Lower leg skin (tissue), 3 donors: ENCODE data around the gene ZNF385D.

Experiments used
- POLR2A ChIP-seq, 2 donors: fragments of 450-650 bp; IDR thresholded peaks; one replicate each; pipeline ENCODE4 v1.6.1; 2016 to 2017; ENCODE audit warnings: antibody characterized with exemption in 2 of 2, mild to moderate bottlenecking in 1 of 2, moderate library complexity in 1 of 2
- TF ChIP-seq, protein P1 (sequence below), 3 donors: fragments of 450-650 bp; IDR thresholded peaks; one replicate each; pipeline ENCODE4 v1.5.1; 2016; ENCODE audit warnings: antibody characterized with exemption in 3 of 3, mild to moderate bottlenecking in 3 of 3, moderate library complexity in 2 of 3

DNA sequence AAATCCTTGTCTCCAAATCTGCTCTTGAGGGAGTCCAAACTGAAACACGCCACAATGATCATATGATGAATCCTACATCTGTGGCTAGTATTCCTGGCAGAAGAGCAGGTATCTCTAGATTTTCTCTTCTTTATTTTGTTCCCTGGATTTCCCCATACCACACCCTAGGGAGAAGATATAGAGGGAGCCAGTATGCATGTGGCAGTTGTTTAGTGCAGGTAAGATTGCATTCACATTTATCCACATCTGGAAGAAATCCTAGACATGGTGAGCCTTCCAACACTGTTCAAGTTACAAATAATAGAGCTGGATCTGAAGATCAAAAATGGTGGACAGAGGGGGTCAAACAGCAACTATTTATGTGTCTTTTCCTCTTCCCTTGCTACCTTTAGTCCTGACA is 316.7 kb downstream of the ZNF385D start:
- TF ChIP-seq, protein P1, sequence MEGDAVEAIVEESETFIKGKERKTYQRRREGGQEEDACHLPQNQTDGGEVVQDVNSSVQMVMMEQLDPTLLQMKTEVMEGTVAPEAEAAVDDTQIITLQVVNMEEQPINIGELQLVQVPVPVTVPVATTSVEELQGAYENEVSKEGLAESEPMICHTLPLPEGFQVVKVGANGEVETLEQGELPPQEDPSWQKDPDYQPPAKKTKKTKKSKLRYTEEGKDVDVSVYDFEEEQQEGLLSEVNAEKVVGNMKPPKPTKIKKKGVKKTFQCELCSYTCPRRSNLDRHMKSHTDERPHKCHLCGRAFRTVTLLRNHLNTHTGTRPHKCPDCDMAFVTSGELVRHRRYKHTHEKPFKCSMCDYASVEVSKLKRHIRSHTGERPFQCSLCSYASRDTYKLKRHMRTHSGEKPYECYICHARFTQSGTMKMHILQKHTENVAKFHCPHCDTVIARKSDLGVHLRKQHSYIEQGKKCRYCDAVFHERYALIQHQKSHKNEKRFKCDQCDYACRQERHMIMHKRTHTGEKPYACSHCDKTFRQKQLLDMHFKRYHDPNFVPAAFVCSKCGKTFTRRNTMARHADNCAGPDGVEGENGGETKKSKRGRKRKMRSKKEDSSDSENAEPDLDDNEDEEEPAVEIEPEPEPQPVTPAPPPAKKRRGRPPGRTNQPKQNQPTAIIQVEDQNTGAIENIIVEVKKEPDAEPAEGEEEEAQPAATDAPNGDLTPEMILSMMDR (IDR thresholded peaks at IDR 0.05), result no peak
- TF ChIP-seq POLR2A (IDR thresholded peaks at IDR 0.05), result no peak
